Thoracic aorta (tissue), 2 donors: ENCODE data around the gene INSL4. TPM values are rescaled to one million over a fixed set of nuclear protein-coding genes. Genes with fewer than 3 reads are reported as not detected.

Source experiments
- ATAC-seq: fragments of 150-250 bp; one replicate; pipeline ENCODE4 v1.8.0; 2017; ENCODE audit warnings: low read depth; ENCODE audit not compliant: insufficient number of reproducible peaks, low FRiP score
- DNase-seq: peaks from one replicate; pipeline ENCODE4 v3.0.0-alpha.2; 2020; ENCODE audit warnings: low spot score
- H3K27ac ChIP-seq, 2 donors: fragments of 200-600 bp; sonication (generic); 1 replicate in 1 of 2; 2 replicates in 1 of 2; pipeline ENCODE4 v1.5.1; 2016; ENCODE audit warnings: mild to moderate bottlenecking in 2 of 2, moderate library complexity in 2 of 2
- H3K27me3 ChIP-seq: fragments of 200-600 bp; sonication (generic); replicated peaks from 2 replicates; pipeline ENCODE4 v1.6.0; 2016; ENCODE audit warnings: mild to moderate bottlenecking; ENCODE audit not compliant: insufficient read depth
- H3K36me3 ChIP-seq: fragments of 200-600 bp; sonication (generic); one replicate; pipeline ENCODE4 v1.5.1; 2016
- H3K4me1 ChIP-seq, 2 donors: fragments of 200-600 bp; sonication (generic); 1 replicate in 1 of 2; 2 replicates in 1 of 2; pipeline versions ENCODE4 v1.5.1 to v1.6.0; 2016; ENCODE audit warnings: low read depth in 2 of 2, mild to moderate bottlenecking in 1 of 2; ENCODE audit not compliant: control insufficient read depth in 1 of 2
- H3K4me3 ChIP-seq: fragments of 200-600 bp; sonication (generic); 2 replicates; pipeline ENCODE4 v1.5.1; 2016; ENCODE audit warnings: mild to moderate bottlenecking
- H3K9me3 ChIP-seq: fragments of 200-600 bp; sonication (generic); 2 replicates; pipeline ENCODE4 v1.5.1; 2016
- total RNA-seq, 2 donors: library from RNA; depleted of rRNA; stranded (reverse); fragments of >200 nt; gene quantifications; one replicate each; pipeline versions ENCODE4 v1.1.0 to v1.2.3, GENCODE V29; 2016
- TF ChIP-seq, protein P1 (sequence below): fragments of 200-600 bp; sonication (generic); IDR thresholded peaks from one replicate; pipeline ENCODE4 v1.5.1; 2019; ENCODE audit warnings: antibody characterized with exemption

Gene INSL4
- total RNA-seq, 2 donors from 2014 or later, result not detected

DNA sequence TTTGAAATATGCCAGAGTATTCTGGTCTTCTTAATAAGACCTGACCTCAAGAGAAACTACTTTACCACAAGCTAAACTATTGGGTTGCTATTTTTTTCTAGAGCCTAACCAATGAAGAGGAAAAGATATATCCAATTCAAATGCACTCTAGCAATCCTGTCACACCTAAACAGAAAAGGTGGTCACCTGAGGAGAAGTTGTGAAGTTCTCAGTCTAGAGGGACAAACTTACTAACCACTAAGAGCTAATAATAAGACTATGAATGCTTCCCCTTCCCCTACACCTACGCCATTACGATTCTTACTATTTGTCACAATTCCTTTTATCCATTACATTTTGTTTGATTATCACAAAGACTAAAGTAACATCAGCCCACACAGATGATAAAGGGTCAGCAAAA, 43.6 kb downstream of the INSL4 start:
- Histone ChIP-seq H3K27ac (no peak overlapping the region), H3K4me1 (no peaks in the 10 kb centered on the region), H3K27me3 (no peaks in the 10 kb centered on the region), H3K4me3 (no peak overlapping the region), H3K36me3 (no peaks in the 10 kb centered on the region), H3K9me3 (no peaks in the 10 kb centered on the region)
- TF ChIP-seq, protein P1, sequence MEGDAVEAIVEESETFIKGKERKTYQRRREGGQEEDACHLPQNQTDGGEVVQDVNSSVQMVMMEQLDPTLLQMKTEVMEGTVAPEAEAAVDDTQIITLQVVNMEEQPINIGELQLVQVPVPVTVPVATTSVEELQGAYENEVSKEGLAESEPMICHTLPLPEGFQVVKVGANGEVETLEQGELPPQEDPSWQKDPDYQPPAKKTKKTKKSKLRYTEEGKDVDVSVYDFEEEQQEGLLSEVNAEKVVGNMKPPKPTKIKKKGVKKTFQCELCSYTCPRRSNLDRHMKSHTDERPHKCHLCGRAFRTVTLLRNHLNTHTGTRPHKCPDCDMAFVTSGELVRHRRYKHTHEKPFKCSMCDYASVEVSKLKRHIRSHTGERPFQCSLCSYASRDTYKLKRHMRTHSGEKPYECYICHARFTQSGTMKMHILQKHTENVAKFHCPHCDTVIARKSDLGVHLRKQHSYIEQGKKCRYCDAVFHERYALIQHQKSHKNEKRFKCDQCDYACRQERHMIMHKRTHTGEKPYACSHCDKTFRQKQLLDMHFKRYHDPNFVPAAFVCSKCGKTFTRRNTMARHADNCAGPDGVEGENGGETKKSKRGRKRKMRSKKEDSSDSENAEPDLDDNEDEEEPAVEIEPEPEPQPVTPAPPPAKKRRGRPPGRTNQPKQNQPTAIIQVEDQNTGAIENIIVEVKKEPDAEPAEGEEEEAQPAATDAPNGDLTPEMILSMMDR, result no peak
- DNase-seq (no peak), ATAC-seq (no peak)

DNA sequence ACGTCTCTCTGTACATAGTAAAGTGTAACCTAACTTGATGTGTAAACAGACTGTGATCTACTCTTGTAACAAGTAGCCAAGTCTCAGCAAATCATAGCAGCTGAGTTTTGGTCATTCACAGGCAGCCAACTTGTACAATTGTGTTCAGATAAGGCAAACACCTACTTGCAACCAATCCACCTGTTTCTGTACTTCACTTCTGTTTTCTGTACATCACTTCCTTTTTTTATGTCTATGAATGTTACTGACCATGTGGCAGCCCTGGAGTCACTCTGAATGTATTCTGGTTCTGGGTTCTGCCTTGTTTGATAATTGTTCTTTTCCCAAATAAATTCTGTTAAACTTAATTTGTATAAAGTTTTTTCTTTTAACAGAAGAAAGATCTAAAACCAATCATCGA, 47.3 kb downstream of the INSL4 start:
- Histone ChIP-seq H3K36me3 (no peaks in the 10 kb centered on the region), H3K27ac (no peak overlapping the region), H3K27me3 (no peaks in the 10 kb centered on the region), H3K9me3 (no peaks in the 10 kb centered on the region), H3K4me1 (no peaks in the 10 kb centered on the region), H3K4me3 (no peak overlapping the region)
- DNase-seq, result no peak
- TF ChIP-seq, protein P1, result no peak
- ATAC-seq, result no peak

Other genes with a start within 250 kb of the INSL4 start
- 10 to 100 TPM; 77.8 to 90.0 TPM for gene JAK2, start 246.1 kb upstream of the INSL4 start, total RNA-seq
- gene INSL6, start 45.8 kb upstream of the INSL4 start, total RNA-seq, result not detected
- gene RLN2, start 73.3 kb downstream of the INSL4 start, total RNA-seq, result not detected
- gene RLN1, start 108.5 kb downstream of the INSL4 start, total RNA-seq, result not detected
- gene PLGRKT, start 206.5 kb downstream of the INSL4 start, total RNA-seq, result 1 to 10 TPM; 6.0 to 8.8 TPM
- gene CD274, start 219.1 kb downstream of the INSL4 start, total RNA-seq, result 1 to 10 TPM; 2.2 to 7.3 TPM